Breast epithelium (tissue), 4 donors: Measurements from ENCODE around the gene PRX. TPM values are rescaled to one million over a fixed set of nuclear protein-coding genes. Genes with fewer than 3 reads are reported as not detected.
A peak's percentile ranks its signal among the peaks of the same experiment; 100 is the strongest.
"Not testable (repeated sequence)": the region's sequence is repeated elsewhere in the genome, so short reads cannot be mapped to it uniquely, and the experiment has no call there.

Experiments used
- DNase-seq, 2 donors: peaks; one replicate each; pipeline ENCODE4 v3.0.0-alpha.2; 2019; ENCODE audit warnings: low spot score in 2 of 2
- H3K27ac ChIP-seq, 2 donors: fragments of 200-600 bp; sonication (generic) in 1 of 2; one replicate each; pipeline ENCODE4 v1.5.1; 2016 to 2019; ENCODE audit warnings: mild to moderate bottlenecking in 1 of 2
- H3K27me3 ChIP-seq, 2 donors: fragments of 200-600 bp; sonication (generic) in 1 of 2; one replicate each; pipeline versions ENCODE4 v1.5.1 to v1.6.0; 2017 to 2019; ENCODE audit warnings: control low read depth in 1 of 2, mild to moderate bottlenecking in 1 of 2
- H3K36me3 ChIP-seq: fragments of 200-600 bp; one replicate; pipeline ENCODE4 v1.5.1; 2019
- H3K4me1 ChIP-seq, 2 donors: fragments of 200-600 bp; sonication (generic); one replicate each; pipeline ENCODE4 v1.5.1; 2016 to 2019; ENCODE audit warnings: control low read depth in 1 of 2
- H3K4me3 ChIP-seq, 3 donors: fragments of 200-600 bp; sonication (generic); 1 replicate in 2 of 3; 2 replicates in 1 of 3; pipeline ENCODE4 v1.5.1; 2016 to 2019; ENCODE audit warnings: mild to moderate bottlenecking in 3 of 3, moderate library complexity in 2 of 3
- H3K9me3 ChIP-seq, 2 donors: fragments of 200-600 bp; sonication (generic) in 1 of 2; one replicate each; pipeline ENCODE4 v1.5.1; 2016 to 2019; ENCODE audit warnings: control low read depth in 1 of 2
- POLR2A ChIP-seq: fragments of 450-650 bp; IDR thresholded peaks from one replicate; pipeline ENCODE4 v1.6.1; 2016; ENCODE audit warnings: antibody characterized with exemption, mild to moderate bottlenecking, moderate library complexity
- POLR2AphosphoS5 ChIP-seq, 3 donors: sonication (generic); formaldehyde crosslinking; IDR thresholded peaks; one replicate each; pipeline ENCODE4 v1.6.1; 2017; ENCODE audit warnings: antibody characterized with exemption in 3 of 3
- intact Hi-C: fragments of 100-400 bp; cut with DNase I; formaldehyde crosslinking; loops from one replicate; pipeline ENCODE4 v1.15.1; 2023; ENCODE audit warnings: low total_unique reads
- total RNA-seq, 3 donors: library from RNA; depleted of rRNA; stranded (reverse); fragments of >200 nt; gene quantifications; one replicate each; pipeline ENCODE4 v1.1.0, GENCODE V29; 2016
- TF ChIP-seq, protein P1 (sequence below), 3 donors: fragments of 450-650 bp; IDR thresholded peaks; one replicate each; pipeline ENCODE4 v1.5.1; 2016 to 2017; ENCODE audit warnings: antibody characterized with exemption in 3 of 3, mild to moderate bottlenecking in 3 of 3, moderate library complexity in 3 of 3

Gene PRX
- total RNA-seq, 3 donors from 2014 or later, result 2.7 to 9.1 (median 5.2) TPM

- Histone ChIP-seq H3K27ac (peak overlapping the region; percentile 98 to 99), H3K4me1 (peaks cover 0 to 20% of the 10 kb centered on the region in 2 donors), H3K9me3 (no peaks in the 10 kb centered on the region), H3K36me3 (no peaks in the 10 kb centered on the region), H3K4me3 (peak overlapping the region; percentile 90 to 95 (median 94)), H3K27me3 (no peaks in the 10 kb centered on the region)
- no peak for DNase-seq
- TF ChIP-seq POLR2AphosphoS5 (IDR thresholded peaks at IDR 0.05) (no peak), POLR2A (no peak)
- TF ChIP-seq, protein P1, sequence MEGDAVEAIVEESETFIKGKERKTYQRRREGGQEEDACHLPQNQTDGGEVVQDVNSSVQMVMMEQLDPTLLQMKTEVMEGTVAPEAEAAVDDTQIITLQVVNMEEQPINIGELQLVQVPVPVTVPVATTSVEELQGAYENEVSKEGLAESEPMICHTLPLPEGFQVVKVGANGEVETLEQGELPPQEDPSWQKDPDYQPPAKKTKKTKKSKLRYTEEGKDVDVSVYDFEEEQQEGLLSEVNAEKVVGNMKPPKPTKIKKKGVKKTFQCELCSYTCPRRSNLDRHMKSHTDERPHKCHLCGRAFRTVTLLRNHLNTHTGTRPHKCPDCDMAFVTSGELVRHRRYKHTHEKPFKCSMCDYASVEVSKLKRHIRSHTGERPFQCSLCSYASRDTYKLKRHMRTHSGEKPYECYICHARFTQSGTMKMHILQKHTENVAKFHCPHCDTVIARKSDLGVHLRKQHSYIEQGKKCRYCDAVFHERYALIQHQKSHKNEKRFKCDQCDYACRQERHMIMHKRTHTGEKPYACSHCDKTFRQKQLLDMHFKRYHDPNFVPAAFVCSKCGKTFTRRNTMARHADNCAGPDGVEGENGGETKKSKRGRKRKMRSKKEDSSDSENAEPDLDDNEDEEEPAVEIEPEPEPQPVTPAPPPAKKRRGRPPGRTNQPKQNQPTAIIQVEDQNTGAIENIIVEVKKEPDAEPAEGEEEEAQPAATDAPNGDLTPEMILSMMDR (IDR thresholded peaks at IDR 0.05), result no peak
- intact Hi-C loops, result no loop called here
Observed at GRCh38 chr19:40442328-40443130, 29.4 kb upstream of the PRX start.

DNA sequence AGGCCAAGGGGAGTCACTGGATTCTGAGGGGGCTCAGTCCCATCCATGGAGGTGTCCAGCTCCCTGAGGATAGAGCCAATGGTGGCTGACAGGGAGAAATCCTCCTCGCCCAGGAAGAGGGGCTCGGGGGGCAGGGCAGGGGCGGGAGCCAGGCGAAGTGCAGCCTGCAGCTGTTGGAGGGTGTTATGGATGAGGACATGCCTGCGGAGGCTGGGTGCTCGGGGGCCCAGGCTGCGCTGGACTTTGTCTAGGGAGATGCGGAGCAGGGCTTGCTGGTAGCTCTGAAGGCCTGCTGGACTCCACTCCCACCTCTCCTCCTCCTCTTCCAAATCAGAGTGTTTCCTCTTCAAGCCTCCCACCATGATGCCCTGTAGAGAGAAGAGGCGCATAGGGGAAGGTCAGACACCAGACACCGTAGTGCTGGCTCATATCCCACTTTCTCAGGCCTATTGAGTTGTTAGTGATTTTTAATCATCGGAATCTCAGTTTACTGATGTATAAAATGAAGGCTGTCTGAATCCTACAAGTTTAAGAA lies 28.6 kb upstream of the PRX start:
- Histone ChIP-seq H3K4me1 (peaks cover 0 to 20% of the 10 kb centered on the region in 2 donors), H3K9me3 (no peaks in the 10 kb centered on the region), H3K27me3 (no peaks in the 10 kb centered on the region), H3K27ac (peak overlapping the region; percentile 98 to 99), H3K36me3 (no peaks in the 10 kb centered on the region), H3K4me3 (peak overlapping the region in 1 of 3 donors; percentile 95)
- intact Hi-C loops, result no loop called here
- TF ChIP-seq POLR2AphosphoS5 (IDR thresholded peaks at IDR 0.05), result no peak
- no peak for DNase-seq

- no peak for TF ChIP-seq POLR2AphosphoS5 (IDR thresholded peaks at IDR 0.05)
- TF ChIP-seq, protein P1 (IDR thresholded peaks at IDR 0.05), result no peak
- TF ChIP-seq POLR2A, result no peak
- no peaks in the 10 kb centered on the region for H3K36me3 ChIP-seq
- H3K4me3 ChIP-seq, result no peak overlapping the region
- H3K27ac ChIP-seq, result no peak overlapping the region
- peaks cover 0 to 15% of the 10 kb centered on the region in 2 donors for H3K4me1 ChIP-seq
- intact Hi-C loops, result no loop called here
- DNase-seq, result no peak
- no peaks in the 10 kb centered on the region for H3K9me3 ChIP-seq
- H3K27me3 ChIP-seq, result no peaks in the 10 kb centered on the region
Observed at GRCh38 chr19:40438284-40438683, 25.1 kb upstream of the PRX start.

DNA sequence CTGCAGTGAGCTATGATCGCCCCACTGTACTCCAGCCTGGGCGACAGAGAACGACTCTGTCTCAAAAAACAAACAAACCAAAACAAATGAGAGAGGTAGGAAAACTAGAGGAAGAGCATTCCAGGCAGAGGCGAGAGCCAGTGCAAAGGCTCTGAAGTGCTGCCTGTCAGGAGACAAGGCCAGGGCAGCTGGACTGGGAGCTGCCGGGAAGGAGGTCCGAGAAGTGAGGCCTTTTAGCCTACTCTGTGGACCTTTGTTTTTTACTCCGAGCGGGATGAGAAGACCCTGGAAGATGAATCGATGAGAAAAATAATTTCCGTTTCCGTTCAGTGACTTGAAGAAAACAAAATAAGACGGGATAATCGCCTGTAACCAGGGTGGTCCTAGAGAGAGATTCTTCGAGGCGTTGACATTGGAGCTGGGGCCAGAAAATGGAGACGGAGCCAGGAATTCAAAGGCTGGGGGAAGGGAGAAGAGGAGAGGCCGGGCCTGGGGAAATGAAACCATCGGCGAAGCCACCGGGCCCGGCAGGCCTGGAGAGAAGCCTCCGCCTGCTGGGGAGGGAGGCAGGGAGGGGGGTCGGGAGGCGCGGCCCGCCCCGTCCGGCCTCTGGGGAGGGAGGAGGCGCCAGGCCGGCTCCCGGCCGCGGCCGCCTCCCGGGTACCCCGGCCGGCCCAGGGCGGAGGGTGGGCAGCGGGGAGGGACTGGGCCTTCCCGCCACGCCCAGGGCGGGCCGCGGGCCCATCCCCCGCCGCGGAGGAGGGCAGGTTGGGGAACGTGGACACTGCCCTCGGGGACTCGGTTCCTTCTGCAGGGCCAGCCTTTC lies 20.4 kb upstream of the PRX start:
- TF ChIP-seq, protein P1 (IDR thresholded peaks at IDR 0.05), result peak in 2 of 3 donors; percentile 7 to 13
- TF ChIP-seq POLR2AphosphoS5 (IDR thresholded peaks at IDR 0.05), result peak in 2 of 3 donors; percentile 79 to 82
- peak; percentile 53 for TF ChIP-seq POLR2A

DNA sequence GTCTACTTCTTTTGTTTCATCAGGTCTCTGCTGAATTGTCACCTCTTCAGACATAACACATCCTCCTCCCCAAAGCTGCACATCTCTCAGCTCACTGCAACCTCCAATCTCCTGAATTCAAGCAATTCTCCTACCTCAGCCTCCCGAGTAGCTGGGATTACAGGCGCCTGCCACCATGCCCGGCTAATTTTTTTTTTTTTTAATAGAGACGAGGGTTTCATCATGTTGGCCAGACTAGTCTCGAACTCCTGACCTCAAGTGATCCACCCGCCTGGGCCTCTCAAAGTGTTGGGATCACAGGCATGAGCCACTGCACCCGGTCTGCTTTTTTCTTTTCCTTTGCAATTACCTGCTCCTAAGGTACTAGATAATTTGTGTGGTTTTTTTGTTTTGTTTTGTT lies 19.6 kb upstream of the PRX start:
- H3K9me3 ChIP-seq, H3K36me3 ChIP-seq, intact Hi-C loops, H3K4me1 ChIP-seq, DNase-seq, H3K27me3 ChIP-seq: not testable (repeated sequence)
- Histone ChIP-seq H3K4me3 (peak overlapping the region; percentile 41 to 65 (median 51)), H3K27ac (peak overlapping the region; percentile 92 to 96)

More for the DNA sequence above, 20.4 kb upstream of the PRX start:
- H3K4me3 ChIP-seq, result peak overlapping the region; percentile 41 to 65 (median 51)
- intact Hi-C loops, result no loop called here
- no peaks in the 10 kb centered on the region for H3K9me3 ChIP-seq
- no peaks in the 10 kb centered on the region for H3K36me3 ChIP-seq
- H3K27ac ChIP-seq, result peak overlapping the region; percentile 92 to 96
- peak; percentile 87 to 88 for DNase-seq
- no peaks in the 10 kb centered on the region for H3K27me3 ChIP-seq
- no peaks in the 10 kb centered on the region for H3K4me1 ChIP-seq
